Effector memory CD4-positive, alpha-beta T cell (primary cell): ENCODE results near the gene TNPO2.
"Not testable (repeated sequence)": the region's sequence is repeated elsewhere in the genome, so short reads cannot be mapped to it uniquely, and the experiment has no call there.

Source experiments
- DNase-seq, 3 donors: peaks; one replicate each; pipeline ENCODE4 v3.0.0-alpha.2; 2020
- H3K27ac ChIP-seq: 2 replicates; pipeline ENCODE4 v1.7.0; 2013; ENCODE audit warnings: mild to moderate bottlenecking, low read length, moderate library complexity; ENCODE audit not compliant: insufficient read depth, poor library complexity, severe bottlenecking
- H3K27me3 ChIP-seq: replicated peaks from 2 replicates; pipeline ENCODE4 v1.7.0; 2013; ENCODE audit warnings: mild to moderate bottlenecking, low read length; ENCODE audit not compliant: insufficient read depth, control insufficient read depth, poor library complexity, severe bottlenecking
- H3K36me3 ChIP-seq: 2 replicates; pipeline ENCODE4 v1.7.0; 2013; ENCODE audit warnings: mild to moderate bottlenecking, low read length, moderate library complexity; ENCODE audit not compliant: control insufficient read depth, insufficient read depth
- H3K4me1 ChIP-seq: 2 replicates; pipeline ENCODE4 v1.7.0; 2013; ENCODE audit warnings: low read length, mild to moderate bottlenecking; ENCODE audit not compliant: control insufficient read depth, insufficient read depth, poor library complexity, severe bottlenecking
- H3K4me3 ChIP-seq: 2 replicates; pipeline ENCODE4 v1.7.0; 2013; ENCODE audit warnings: low read length, low read depth, mild to moderate bottlenecking; ENCODE audit not compliant: insufficient read depth, poor library complexity, severe bottlenecking
- H3K9me3 ChIP-seq: 2 replicates; pipeline ENCODE4 v1.7.0; 2013; ENCODE audit warnings: mild to moderate bottlenecking, low read length, moderate library complexity; ENCODE audit not compliant: control insufficient read depth

Gene TNPO2

GRCh38 chr19:12708641-12709040 lies 15.1 kb downstream of the TNPO2 start:
- H3K4me3 ChIP-seq = no peak overlapping the region
- peaks cover 49% of the 10 kb centered on the region for H3K36me3 ChIP-seq
- no peaks in the 10 kb centered on the region for H3K4me1 ChIP-seq
- H3K27ac ChIP-seq = no peak overlapping the region
- no peaks in the 10 kb centered on the region for H3K27me3 ChIP-seq
- DNase-seq = no peak
- H3K9me3 ChIP-seq = no peaks in the 10 kb centered on the region

GRCh38 chr19:12706332-12706718 lies 17.4 kb downstream of the TNPO2 start:
- Histone ChIP-seq H3K36me3 (peaks cover 62% of the 10 kb centered on the region), H3K9me3 (no peaks in the 10 kb centered on the region), H3K27me3 (no peaks in the 10 kb centered on the region), H3K27ac (no peak overlapping the region), H3K4me3 (no peak overlapping the region), H3K4me1 (no peaks in the 10 kb centered on the region)
- no peak for DNase-seq

- Histone ChIP-seq H3K4me1 (no peaks in the 10 kb centered on the region), H3K27ac (no peak overlapping the region), H3K9me3 (no peaks in the 10 kb centered on the region), H3K27me3 (no peaks in the 10 kb centered on the region), H3K4me3 (no peak overlapping the region), H3K36me3 (peaks cover 64% of the 10 kb centered on the region)
- no peak for DNase-seq
Measured at GRCh38 chr19:12705654-12706331, 17.9 kb downstream of the TNPO2 start.

GRCh38 chr19:12705169-12705568 lies 18.6 kb downstream of the TNPO2 start:
- Histone ChIP-seq H3K9me3 (no peaks in the 10 kb centered on the region), H3K27ac (no peak overlapping the region), H3K4me1 (no peaks in the 10 kb centered on the region), H3K4me3 (no peak overlapping the region), H3K36me3 (peaks cover 60% of the 10 kb centered on the region), H3K27me3 (no peaks in the 10 kb centered on the region)
- DNase-seq = no peak

- Histone ChIP-seq H3K4me1 (no peaks in the 10 kb centered on the region), H3K36me3 (peaks cover 54% of the 10 kb centered on the region), H3K4me3 (no peak overlapping the region), H3K9me3 (no peaks in the 10 kb centered on the region), H3K27me3 (no peaks in the 10 kb centered on the region), H3K27ac (no peak overlapping the region)
- DNase-seq = no peak
Measured at GRCh38 chr19:12703046-12703445, 20.7 kb downstream of the TNPO2 start.

GRCh38 chr19:12701596-12702282 lies 22.0 kb downstream of the TNPO2 start:
- Histone ChIP-seq H3K4me1 (no peaks in the 10 kb centered on the region), H3K27ac (no peak overlapping the region), H3K9me3 (no peaks in the 10 kb centered on the region), H3K36me3 (peaks cover 54% of the 10 kb centered on the region), H3K4me3 (no peak overlapping the region), H3K27me3 (no peaks in the 10 kb centered on the region)
- DNase-seq = no peak

- H3K36me3 ChIP-seq = peaks cover 23% of the 10 kb centered on the region
- no peaks in the 10 kb centered on the region for H3K9me3 ChIP-seq
- H3K27ac ChIP-seq = no peak overlapping the region
- H3K4me1 ChIP-seq = peaks cover 11% of the 10 kb centered on the region
- no peaks in the 10 kb centered on the region for H3K27me3 ChIP-seq
- DNase-seq = no peak
- no peak overlapping the region for H3K4me3 ChIP-seq
Measured at GRCh38 chr19:12698138-12698537, 25.6 kb downstream of the TNPO2 start.

GRCh38 chr19:12697425-12697824 lies 26.3 kb downstream of the TNPO2 start:
- not testable (repeated sequence) for H3K4me3 ChIP-seq, H3K27ac ChIP-seq, H3K9me3 ChIP-seq, DNase-seq, H3K27me3 ChIP-seq
- Histone ChIP-seq H3K36me3 (peaks cover 16% of the 10 kb centered on the region), H3K4me1 (peaks cover 11% of the 10 kb centered on the region)

GRCh38 chr19:12696366-12697335 lies 27.1 kb downstream of the TNPO2 start, which contains the start of gene FBXW9:
Gene FBXW9 (minus strand): TSS chr19:12696631. CDS start chr19:12696581, 50 bp downstream.
- peak; percentile 93 to 96 (median 94) for DNase-seq
- H3K4me3 ChIP-seq = peak within 1 kb of the TSS; percentile 72
- peaks cover 10% of the 10 kb centered on the region for H3K36me3 ChIP-seq
- H3K27ac ChIP-seq = peak within 1 kb of the TSS; percentile 82
- no peaks in the 10 kb centered on the region for H3K27me3 ChIP-seq
- peaks cover 11% of the 10 kb centered on the region for H3K4me1 ChIP-seq
- no peaks in the 10 kb centered on the region for H3K9me3 ChIP-seq
